ENCODE data around the gene C1D.

DNA sequence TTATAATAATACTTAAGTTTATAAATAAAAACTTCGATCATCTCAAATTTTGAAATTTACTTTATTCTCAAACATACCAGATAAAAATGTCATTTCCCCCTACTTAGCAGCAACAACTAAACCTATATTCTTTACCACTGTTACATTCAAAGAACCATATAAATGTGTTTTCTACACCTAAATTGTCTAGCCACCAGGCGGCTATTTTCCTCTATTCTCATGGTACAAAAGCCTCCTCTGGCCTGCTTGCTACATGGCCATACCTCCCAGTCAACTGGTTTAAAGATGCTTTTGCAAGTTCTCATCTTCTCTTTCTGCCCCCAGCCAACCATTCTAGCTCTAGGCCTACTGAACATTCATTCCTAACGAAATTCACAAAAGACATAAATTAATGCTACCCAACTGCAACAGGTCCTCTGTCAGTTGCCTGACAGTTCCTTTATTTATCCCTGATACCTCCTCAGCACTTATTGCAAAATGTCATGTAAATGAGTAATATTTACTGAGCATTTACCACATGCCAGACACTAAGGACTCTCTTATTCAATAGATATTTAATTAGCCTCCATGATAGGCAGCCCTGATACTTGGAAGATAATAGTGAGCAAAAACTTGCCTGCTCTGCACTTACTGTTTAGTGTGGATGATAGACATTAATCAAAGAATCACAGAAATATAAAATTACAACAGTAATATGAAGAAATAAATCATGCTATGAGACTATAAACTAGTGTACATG lies 5.0 kb downstream of the C1D start:
- TF ChIP-seq CTCF (IDR thresholded peaks at IDR 0.05) (peak; percentile 4), EZH2 (IDR thresholded peaks at IDR 0.05) (no peak), EZH2phosphoT487 (IDR thresholded peaks at IDR 0.05) (no peak)

Measured in neural progenitor cell (in vitro differentiated cells).